Endothelial cell of umbilical vein (primary cell): ENCODE measurements around the gene KIAA1755. TPM values are rescaled to one million over a fixed set of nuclear protein-coding genes. Genes with fewer than 3 reads are reported as not detected.

Source experiments
- BruUV-seq: library from RNA; stranded (reverse); fragments of 400-500 nt; replicated peaks from 2 replicates; lab custom pipeline; 2021; lab: Mats Ljungman, UMichigan
- CTCF ChIA-PET: fragments of 300-600, 350-600 bp; sonication (Branson Sonifier 250); formaldehyde crosslinking; loops from one replicate; lab custom pipeline; 2021; ENCODE audit warnings: antibody characterized with exemption, inconsistent platforms; lab: Charles Lee
- POLR2A ChIA-PET: fragments of 300-600, 350-600 bp; sonication (Branson Sonifier 250); formaldehyde crosslinking; loops from one replicate; lab custom pipeline; 2021; ENCODE audit warnings: antibody characterized with exemption, inconsistent platforms; lab: Charles Lee
- DNase-seq: peaks from one replicate; pipeline ENCODE4 v3.0.0-alpha.2; 2011; ENCODE audit warnings: low read depth, low spot score
- FAIRE-seq: peaks from 2 replicates; lab custom pipeline; 2011; peaks lifted over from hg19 to GRCh38; lab: Jason Lieb, UNC
- H2AFZ ChIP-seq: 2 replicates; pipeline ENCODE4 v1.6.0; 2012; ENCODE audit warnings: low read depth, low read length, control low read depth, inconsistent platforms
- H3K27ac ChIP-seq: 2 replicates; pipeline ENCODE4 v1.5.1; 2011; ENCODE audit warnings: low read depth, mild to moderate bottlenecking, control low read depth, low read length, moderate library complexity; ENCODE audit not compliant: insufficient read depth
- H3K27me3 ChIP-seq, 2 experiments: 2 replicates each; pipeline versions ENCODE4 v1.6.0 to v1.6.1; 2011; ENCODE audit warnings: low read length in 2 of 2, mixed read lengths in 1 of 2; ENCODE audit not compliant: control insufficient read depth in 2 of 2, insufficient read depth in 2 of 2
- H3K36me3 ChIP-seq, 2 experiments: 2 replicates in 1 of 2; 3 replicates in 1 of 2; pipeline ENCODE4 v1.5.1; 2011; ENCODE audit warnings: low read length in 2 of 2, mild to moderate bottlenecking in 1 of 2, moderate library complexity in 1 of 2; ENCODE audit not compliant: control insufficient read depth in 2 of 2, insufficient read depth in 2 of 2; ENCODE audit errors: extremely low read depth in 1 of 2
- H3K4me1 ChIP-seq: 3 replicates; pipeline ENCODE4 v1.5.1; 2011; ENCODE audit warnings: mild to moderate bottlenecking, low read length; ENCODE audit not compliant: control insufficient read depth, insufficient read depth; ENCODE audit errors: extremely low read depth
- H3K4me2 ChIP-seq: 2 replicates; pipeline ENCODE4 v1.6.1; 2011; ENCODE audit warnings: low read length, control low read depth, mixed read lengths; ENCODE audit not compliant: insufficient read depth
- H3K4me3 ChIP-seq, 3 experiments: fragments of 200-600 bp in 1 of 3; sonication (generic), shearing (Covaris generic) in 1 of 3; replicated peaks in 1 of 3; 2 replicates each; pipeline ENCODE4 v1.5.1; 2011 to 2016; ENCODE audit warnings: control low read depth in 3 of 3, low read length in 3 of 3, mild to moderate bottlenecking in 2 of 3, inconsistent platforms in 1 of 3, low read depth in 1 of 3, moderate library complexity in 1 of 3; ENCODE audit not compliant: insufficient read depth in 1 of 3
- H3K79me2 ChIP-seq: 2 replicates; pipeline ENCODE4 v1.6.0; 2012; ENCODE audit warnings: low read length, inconsistent platforms; ENCODE audit not compliant: control insufficient read depth, insufficient read depth
- H3K9ac ChIP-seq: replicated peaks from 2 replicates; pipeline ENCODE3; 2011; ENCODE audit warnings: low read length, control low read depth; ENCODE audit not compliant: insufficient read depth; ENCODE audit errors: extremely low read depth
- H3K9me1 ChIP-seq: replicated peaks from 3 replicates; pipeline ENCODE4 v1.6.0; 2011; ENCODE audit warnings: mild to moderate bottlenecking, low read length; ENCODE audit not compliant: control insufficient read depth, insufficient read depth; ENCODE audit errors: extremely low read depth
- H3K9me3 ChIP-seq: replicated peaks from 2 replicates; pipeline ENCODE4 v1.5.1; 2012; ENCODE audit warnings: low read length, inconsistent platforms; ENCODE audit not compliant: control insufficient read depth, insufficient read depth
- H4K20me1 ChIP-seq: replicated peaks from 2 replicates; pipeline ENCODE3; 2011; ENCODE audit warnings: mild to moderate bottlenecking, low read length; ENCODE audit not compliant: control insufficient read depth, insufficient read depth; ENCODE audit errors: extremely low read depth
- FOS ChIP-seq: IDR thresholded peaks from 2 replicates; pipeline ENCODE4 v1.6.1; 2011; ENCODE audit warnings: mild to moderate bottlenecking, low read length, moderate library complexity, borderline replicate concordance; ENCODE audit not compliant: insufficient read depth
- GATA2 ChIP-seq: IDR thresholded peaks from 2 replicates; pipeline ENCODE4 v1.7.0; 2011; ENCODE audit warnings: low read depth, mild to moderate bottlenecking, moderate library complexity, mixed read lengths, low read length; ENCODE audit not compliant: insufficient read length, insufficient read depth
- POLR2A ChIP-seq: IDR thresholded peaks from 2 replicates; pipeline ENCODE4 v1.6.1; 2012; ENCODE audit warnings: low read depth, mild to moderate bottlenecking, control low read depth, low read length
- dilution Hi-C: fragments of 300-500 bp; cut with MboI; formaldehyde crosslinking; loops from one replicate; pipeline ENCODE4 v1.15.0; 2019; ENCODE audit warnings: low sequenced_read_pairs; ENCODE audit not compliant: extremely low pct_ligation_motif_present
- intact Hi-C: fragments of 100-400 bp; cut with micrococcal nuclease; formaldehyde crosslinking; loops from one replicate; pipeline ENCODE4 v1.10.0; 2022
- polyA plus RNA-seq, 4 experiments: library from polyadenylated mRNA; depleted of rRNA in 3 of 4; stranded (reverse) in 3 of 4; unstranded in 1 of 4; fragments of >200 nt; gene quantifications; 2 replicates each; pipeline versions ENCODE4 v1.2.1 to v1.2.3, GENCODE V29; 2011 to 2012; ENCODE audit warnings: missing spikeins in 1 of 4
- total RNA-seq: library from RNA; stranded (reverse); gene quantifications from 2 replicates; pipeline ENCODE4 v1.2.3, GENCODE V29; 2021

Gene KIAA1755
- total and polyA plus RNA-seq, 2 donors (not counting 3 experiments of a cell fraction or from before 2014, with no cell fraction given), result 0.36 to 0.51 TPM

- Histone ChIP-seq H4K20me1 (no peaks in the 10 kb centered on the region), H3K79me2 (no peaks in the 10 kb centered on the region), H3K4me3 (no peak overlapping the region), H2AFZ (peak overlapping the region; percentile 17), H3K4me1 (peaks cover 48% of the 10 kb centered on the region), H3K9ac (no peak overlapping the region), H3K9me1 (no peaks in the 10 kb centered on the region), H3K9me3 (no peaks in the 10 kb centered on the region), H3K27me3 (no peaks in the 10 kb centered on the region), H3K4me2 (peak overlapping the region; percentile 10), H3K27ac (peak overlapping the region; percentile 77), H3K36me3 (no peaks in the 10 kb centered on the region)
- FAIRE-seq (peak; percentile 76), DNase-seq (peak; percentile 61)
- TF ChIP-seq FOS (peak; percentile 12), GATA2 (no peak)
- intact Hi-C loops (no loop called here), dilution Hi-C loops (no loop called here)
- ChIA-PET POLR2A (no interaction called here), CTCF (interaction anchor here (0.9 to 1.7 kb wide), 3 partner anchors 19 to 44 kb away, joined by 3 to 4 read pairs (median 4); no protein-coding TSS in a partner anchor)
- BruUV-seq, result no TSS peak
Measured at GRCh38 chr20:38272961-38273360, 12.4 kb upstream of the KIAA1755 start.

GRCh38 chr20:38272398-38272797 is 11.9 kb upstream of the KIAA1755 start:
- BruUV-seq, result no TSS peak
- H4K20me1 ChIP-seq, result no peaks in the 10 kb centered on the region
- intact Hi-C loops, result no loop called here
- H3K4me2 ChIP-seq, result peak overlapping the region; percentile 5
- H3K4me3 ChIP-seq, result no peak overlapping the region
- CTCF ChIA-PET, result interaction anchor here (0.9 to 1.7 kb wide), 4 partner anchors 20 to 43 kb away, joined by 3 to 5 read pairs (median 4); no protein-coding TSS in a partner anchor
- DNase-seq (peak; percentile 34), FAIRE-seq (peak; percentile 18)
- no peaks in the 10 kb centered on the region for H3K9me1 ChIP-seq
- POLR2A ChIA-PET, result no interaction called here
- H3K27me3 ChIP-seq, result no peaks in the 10 kb centered on the region
- H3K4me1 ChIP-seq, result peaks cover 48% of the 10 kb centered on the region
- no peak overlapping the region for H3K9ac ChIP-seq
- dilution Hi-C loops, result no loop called here
- H3K9me3 ChIP-seq, result no peaks in the 10 kb centered on the region
- TF ChIP-seq FOS (peak; percentile 12), POLR2A (no peak)
- H3K79me2 ChIP-seq, result no peaks in the 10 kb centered on the region
- no peaks in the 10 kb centered on the region for H3K36me3 ChIP-seq
- H3K27ac ChIP-seq, result peak overlapping the region; percentile 77
- H2AFZ ChIP-seq, result peak overlapping the region; percentile 9
